GM08714 (cell line): ENCODE measurements around the gene SCAF4.

ENCODE experiments used
- H3K4me3 ChIP-seq: fragments of 200-500 bp; sonication (Bioruptor generic); 2 replicates; pipeline ENCODE4 v1.5.1; 2014; ENCODE audit warnings: mild to moderate bottlenecking, low read length, inconsistent platforms
- ZNF274 ChIP-seq: IDR thresholded peaks from 2 replicates; pipeline ENCODE4 v1.6.1; 2012; ENCODE audit warnings: mild to moderate bottlenecking, low read depth, low read length

The SCAF4 gene

GRCh38 chr21:31713115-31713514, 18.8 kb downstream of the SCAF4 start:
- H3K4me3 ChIP-seq: no peak overlapping the region
- no peak for TF ChIP-seq ZNF274

- no peak for TF ChIP-seq ZNF274
- no peak overlapping the region for H3K4me3 ChIP-seq
Observed at GRCh38 chr21:31711745-31712285, 20.1 kb downstream of the SCAF4 start.

GRCh38 chr21:31711326-31711725, 20.6 kb downstream of the SCAF4 start:
- TF ChIP-seq ZNF274: no peak
- H3K4me3 ChIP-seq: no peak overlapping the region

- TF ChIP-seq ZNF274: no peak
- no peak overlapping the region for H3K4me3 ChIP-seq
Observed at GRCh38 chr21:31710586-31710985, 21.3 kb downstream of the SCAF4 start.

- H3K4me3 ChIP-seq: no peak overlapping the region
- no peak for TF ChIP-seq ZNF274
Observed at GRCh38 chr21:31708541-31708940, 23.4 kb downstream of the SCAF4 start.

- no peak for TF ChIP-seq ZNF274
- no peak overlapping the region for H3K4me3 ChIP-seq
Observed at GRCh38 chr21:31707499-31707898, 24.4 kb downstream of the SCAF4 start.

- TF ChIP-seq ZNF274: no peak
- no peak overlapping the region for H3K4me3 ChIP-seq
Observed at GRCh38 chr21:31706562-31706961, 25.4 kb downstream of the SCAF4 start.

- no peak for TF ChIP-seq ZNF274
Observed at GRCh38 chr21:31700040-31700439, 31.9 kb downstream of the SCAF4 start.

GRCh38 chr21:31698461-31698860, 33.5 kb downstream of the SCAF4 start:
- H3K4me3 ChIP-seq: no peak overlapping the region
- no peak for TF ChIP-seq ZNF274

More at GRCh38 chr21:31700040-31700439, 31.9 kb downstream of the SCAF4 start:
- no peak overlapping the region for H3K4me3 ChIP-seq

GRCh38 chr21:31696424-31696823, 35.5 kb downstream of the SCAF4 start:
- H3K4me3 ChIP-seq: no peak overlapping the region
- no peak for TF ChIP-seq ZNF274

- H3K4me3 ChIP-seq: no peak overlapping the region
- TF ChIP-seq ZNF274: no peak
Observed at GRCh38 chr21:31693222-31693621, 38.7 kb downstream of the SCAF4 start.

- no peak overlapping the region for H3K4me3 ChIP-seq
- no peak for TF ChIP-seq ZNF274
Observed at GRCh38 chr21:31688603-31689368, 43.1 kb downstream of the SCAF4 start.

GRCh38 chr21:31687108-31687507, 44.8 kb downstream of the SCAF4 start:
- H3K4me3 ChIP-seq: no peak overlapping the region
- no peak for TF ChIP-seq ZNF274

GRCh38 chr21:31686272-31686915, 45.5 kb downstream of the SCAF4 start:
- no peak for TF ChIP-seq ZNF274
- no peak overlapping the region for H3K4me3 ChIP-seq

GRCh38 chr21:31684918-31685317, 47.0 kb downstream of the SCAF4 start:
- no peak overlapping the region for H3K4me3 ChIP-seq
- TF ChIP-seq ZNF274: no peak
